Cardiac fibroblast (primary cell): Measurements from ENCODE around the gene CLIC6.
A peak's percentile ranks its signal among the peaks of the same experiment; 100 is the strongest.
"Not testable (repeated sequence)": the region's sequence is repeated elsewhere in the genome, so short reads cannot be mapped to it uniquely, and the experiment has no call there.

ENCODE experiments used
- DNase-seq, 2 donors: peaks; one replicate each; pipeline versions ENCODE4 v3.0.0 to v3.0.0-alpha.2; 2010; ENCODE audit warnings: low read depth in 2 of 2
- H3K4me3 ChIP-seq, 2 donors: replicated peaks in 1 of 2; 1 replicate in 1 of 2; 2 replicates in 1 of 2; pipeline ENCODE4 v1.5.1; 2011; ENCODE audit warnings: low read depth in 2 of 2, low read length in 2 of 2, mild to moderate bottlenecking in 2 of 2, moderate library complexity in 1 of 2
- TF ChIP-seq, protein P1 (sequence below): IDR thresholded peaks from one replicate; pipeline ENCODE4 v1.5.1; 2011; ENCODE audit warnings: low read depth, mild to moderate bottlenecking, low read length, inconsistent platforms

The CLIC6 gene

DNA sequence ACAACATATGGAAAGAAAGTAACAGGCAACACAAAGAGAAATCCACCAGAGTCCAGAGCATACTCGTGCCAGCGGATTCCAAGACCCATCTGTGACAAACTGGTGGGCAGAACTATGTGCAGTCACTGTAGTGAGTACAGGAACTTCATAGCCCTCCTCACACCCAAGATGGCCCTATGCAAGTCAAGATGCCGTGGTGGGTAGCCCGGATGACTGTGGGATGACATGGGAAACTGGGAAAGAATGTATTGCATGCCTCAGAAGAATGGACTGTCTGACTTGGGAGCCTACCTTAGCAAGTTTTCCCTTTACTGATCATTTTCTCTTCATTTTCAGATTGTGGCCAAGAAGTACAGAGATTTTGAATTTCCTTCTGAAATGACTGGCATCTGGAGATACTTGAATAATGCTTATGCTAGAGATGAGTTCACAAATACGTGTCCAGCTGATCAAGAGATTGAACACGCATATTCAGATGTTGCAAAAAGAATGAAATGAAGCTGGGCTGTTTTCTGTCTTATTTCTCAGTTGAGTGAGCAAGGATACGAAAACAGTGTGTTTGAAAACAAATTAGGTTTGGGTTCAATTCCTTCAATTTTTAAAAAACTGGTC, 47.3 kb downstream of the CLIC6 start:
- no peak for DNase-seq
- TF ChIP-seq, protein P1, sequence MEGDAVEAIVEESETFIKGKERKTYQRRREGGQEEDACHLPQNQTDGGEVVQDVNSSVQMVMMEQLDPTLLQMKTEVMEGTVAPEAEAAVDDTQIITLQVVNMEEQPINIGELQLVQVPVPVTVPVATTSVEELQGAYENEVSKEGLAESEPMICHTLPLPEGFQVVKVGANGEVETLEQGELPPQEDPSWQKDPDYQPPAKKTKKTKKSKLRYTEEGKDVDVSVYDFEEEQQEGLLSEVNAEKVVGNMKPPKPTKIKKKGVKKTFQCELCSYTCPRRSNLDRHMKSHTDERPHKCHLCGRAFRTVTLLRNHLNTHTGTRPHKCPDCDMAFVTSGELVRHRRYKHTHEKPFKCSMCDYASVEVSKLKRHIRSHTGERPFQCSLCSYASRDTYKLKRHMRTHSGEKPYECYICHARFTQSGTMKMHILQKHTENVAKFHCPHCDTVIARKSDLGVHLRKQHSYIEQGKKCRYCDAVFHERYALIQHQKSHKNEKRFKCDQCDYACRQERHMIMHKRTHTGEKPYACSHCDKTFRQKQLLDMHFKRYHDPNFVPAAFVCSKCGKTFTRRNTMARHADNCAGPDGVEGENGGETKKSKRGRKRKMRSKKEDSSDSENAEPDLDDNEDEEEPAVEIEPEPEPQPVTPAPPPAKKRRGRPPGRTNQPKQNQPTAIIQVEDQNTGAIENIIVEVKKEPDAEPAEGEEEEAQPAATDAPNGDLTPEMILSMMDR = no peak
- H3K4me3 ChIP-seq = no peak overlapping the region

- not testable (repeated sequence) for DNase-seq
Observed at GRCh38 chr21:34718529-34718928, 49.7 kb downstream of the CLIC6 start.

GRCh38 chr21:34722684-34723300, 54.0 kb downstream of the CLIC6 start:
- DNase-seq = no peak
- TF ChIP-seq, protein P1 = peak; percentile 46
- no peak overlapping the region for H3K4me3 ChIP-seq

More at GRCh38 chr21:34718529-34718928, 49.7 kb downstream of the CLIC6 start:
- H3K4me3 ChIP-seq = not testable (repeated sequence)

DNA sequence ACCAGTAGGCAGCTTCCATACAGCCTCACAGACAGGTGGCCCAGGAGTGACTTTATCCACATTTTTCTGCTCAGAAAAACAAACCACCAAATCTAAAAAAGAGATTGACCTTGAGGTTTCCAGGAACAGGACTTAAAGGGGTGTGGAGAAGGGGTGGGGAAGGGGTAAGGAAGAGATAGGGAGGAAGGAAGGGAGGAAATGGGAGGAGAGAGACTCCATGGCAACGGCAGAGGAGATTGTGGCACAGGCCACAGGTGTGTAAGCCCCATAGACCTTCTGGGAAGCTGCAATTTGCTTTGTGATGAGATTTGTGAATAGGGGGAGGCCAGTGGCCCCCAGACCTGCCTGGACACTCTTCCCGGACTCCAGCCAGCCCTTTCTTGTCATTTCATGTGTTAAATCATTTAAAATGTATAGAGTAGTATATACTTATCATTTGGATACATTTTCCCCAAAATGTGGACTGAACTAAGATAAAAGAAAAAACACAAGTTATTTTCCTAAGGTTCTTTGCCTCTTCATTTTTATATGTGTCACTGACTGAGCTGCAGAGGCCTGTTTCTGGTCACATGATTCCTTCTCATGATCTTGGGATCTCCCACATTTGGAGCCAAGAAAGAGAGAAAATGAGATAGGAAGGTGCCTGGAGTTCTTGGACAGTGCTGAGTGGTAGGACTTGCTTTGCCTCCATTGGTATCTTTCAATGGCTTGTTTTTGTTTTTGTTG, 55.5 kb downstream of the CLIC6 start:
- DNase-seq = peak in 1 of 2 donors; percentile 31
- TF ChIP-seq, protein P1 = no peak
- no peak overlapping the region for H3K4me3 ChIP-seq

- TF ChIP-seq, protein P1 = no peak
- H3K4me3 ChIP-seq = no peak overlapping the region
- DNase-seq = peak in 1 of 2 donors; percentile 41
Observed at GRCh38 chr21:34724857-34725195, 56.0 kb downstream of the CLIC6 start.

- no peak overlapping the region for H3K4me3 ChIP-seq
- DNase-seq = peak in 1 of 2 donors; percentile 35
- TF ChIP-seq, protein P1 = no peak
Observed at GRCh38 chr21:34726627-34727337, 58.0 kb downstream of the CLIC6 start.

DNA sequence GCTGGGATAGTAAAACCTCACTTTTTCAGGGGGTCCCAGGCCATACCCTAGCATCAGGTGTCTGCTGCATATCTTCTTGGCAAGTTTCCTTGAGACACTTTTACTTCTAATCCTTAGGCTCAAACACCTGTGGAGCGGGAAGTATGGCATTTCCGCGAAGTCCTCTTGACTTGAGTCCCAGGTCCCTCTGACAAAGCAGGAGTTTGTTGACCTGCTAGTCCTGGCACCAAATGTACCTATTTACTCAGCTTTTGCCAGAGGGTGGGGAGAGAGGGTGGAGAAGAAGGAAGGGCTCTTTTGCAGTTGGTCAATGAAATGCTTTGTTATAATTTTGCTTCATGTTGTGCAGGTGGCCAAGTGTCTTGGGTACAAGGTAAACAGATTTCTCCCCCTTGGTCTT, 59.7 kb downstream of the CLIC6 start:
- no peak for DNase-seq
- H3K4me3 ChIP-seq = no peak overlapping the region
- TF ChIP-seq, protein P1 = no peak
